ENCODE data around the gene GRPR.

GRPR gene

DNA sequence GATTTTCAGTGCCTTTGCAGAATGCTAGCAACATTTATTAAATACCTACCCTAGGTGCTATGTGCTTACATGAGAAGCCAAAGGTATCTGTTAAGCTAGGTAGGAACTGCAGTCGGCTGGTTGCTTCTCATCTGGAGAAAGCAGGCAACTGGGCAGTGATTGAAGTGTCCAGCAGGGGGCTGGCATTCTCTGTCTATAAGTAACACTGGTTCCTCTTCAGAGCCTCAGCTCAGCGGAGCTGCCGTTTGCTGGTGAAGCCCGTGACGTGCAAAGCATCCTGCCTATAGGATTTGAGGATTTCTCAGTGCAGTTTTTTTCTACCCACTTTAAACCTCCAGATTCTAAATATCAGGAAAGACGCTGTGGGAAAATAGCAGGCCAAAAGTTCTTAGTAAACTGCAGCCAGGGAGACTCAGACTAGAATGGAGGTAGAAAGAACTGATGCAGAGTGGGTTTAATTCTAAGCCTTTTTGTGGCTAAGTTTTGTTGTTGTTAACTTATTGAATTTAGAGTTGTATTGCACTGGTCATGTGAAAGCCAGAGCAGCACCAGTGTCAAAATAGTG is at the start of gene GRPR:
Gene GRPR (plus strand): TSS at position 344 of the 565 bp plus-strand sequence. CDS start 389 bp downstream, outside the sequence.
- DNase-seq = peak; percentile 52

DNA sequence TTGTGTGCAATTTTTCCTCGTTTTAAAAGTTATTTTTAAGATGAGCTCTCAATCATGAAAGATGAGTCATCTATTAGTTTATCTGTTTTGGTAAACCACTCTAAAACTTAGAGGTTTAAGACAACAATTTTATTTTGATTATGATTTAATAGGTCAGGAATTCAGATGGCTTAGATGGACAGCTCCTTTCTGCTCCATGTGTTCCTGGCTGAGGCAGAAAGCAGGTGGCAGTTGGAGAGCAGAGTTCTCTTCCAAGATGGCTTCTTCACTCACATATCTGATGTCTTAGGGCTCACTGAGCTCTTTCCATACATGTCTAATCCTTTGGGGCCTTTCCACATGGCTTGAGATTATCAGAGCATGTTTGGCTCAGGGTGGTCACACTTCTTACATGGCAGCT is 48.3 kb upstream of the GRPR start:
- DNase-seq = no peak

DNA sequence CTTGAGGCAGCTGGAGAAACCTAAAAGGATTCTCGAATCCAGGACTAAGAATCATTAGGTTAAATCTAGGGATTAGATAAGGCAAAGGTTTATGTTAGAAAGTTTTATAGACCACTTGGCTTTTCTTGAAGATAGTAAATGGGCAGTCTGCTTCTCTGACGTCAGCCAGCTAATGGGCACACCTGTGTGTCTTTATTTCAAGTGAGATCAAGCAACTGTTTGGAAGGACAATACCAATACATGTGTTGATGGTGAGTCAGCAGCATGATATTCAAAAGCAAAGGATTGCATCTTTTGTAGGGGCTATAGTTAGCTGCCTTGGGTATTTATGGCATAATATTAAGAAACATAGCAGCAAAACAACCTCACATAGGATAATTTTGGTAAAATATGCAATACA is 46.5 kb upstream of the GRPR start:
- DNase-seq = no peak

DNA sequence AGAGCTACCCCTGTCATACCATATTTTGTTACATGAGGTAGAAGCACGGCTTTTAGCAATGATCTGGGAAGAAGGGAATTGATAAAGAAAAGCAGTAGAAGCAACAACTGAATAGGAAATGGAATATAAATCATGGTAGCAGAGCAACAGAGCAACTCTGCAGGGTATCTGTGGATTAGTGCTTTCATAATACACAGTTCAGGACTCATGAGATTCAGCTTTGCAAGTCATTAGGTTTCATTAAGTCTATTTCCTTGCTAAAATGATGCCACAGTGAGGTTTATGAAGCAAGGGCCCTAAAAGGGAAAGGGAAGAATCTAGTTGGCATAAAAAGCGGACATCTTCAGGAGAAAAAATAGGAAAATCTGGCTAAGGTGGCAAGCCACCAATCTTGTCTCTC is 45.6 kb upstream of the GRPR start:
- no peak for DNase-seq

DNA sequence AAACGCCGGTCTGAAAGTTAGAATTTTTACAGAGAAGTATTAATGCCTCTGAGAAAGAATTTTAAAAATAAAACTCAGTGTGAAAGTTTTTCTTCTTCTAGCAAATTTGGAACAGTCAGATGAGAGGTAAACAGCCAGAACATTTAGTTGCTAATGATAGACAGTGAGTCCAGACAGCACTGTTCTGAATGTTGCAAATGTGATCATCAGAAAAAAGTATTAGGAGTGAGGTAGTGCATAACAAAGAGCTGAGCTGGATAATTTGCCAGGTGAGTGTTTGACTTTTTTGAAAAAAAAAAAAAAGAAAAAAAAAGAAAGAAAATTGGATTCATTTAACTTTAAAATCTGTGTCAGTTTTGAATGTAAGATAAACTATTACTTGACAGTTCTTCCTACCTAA is 42.0 kb upstream of the GRPR start:
- no peak for DNase-seq

DNA sequence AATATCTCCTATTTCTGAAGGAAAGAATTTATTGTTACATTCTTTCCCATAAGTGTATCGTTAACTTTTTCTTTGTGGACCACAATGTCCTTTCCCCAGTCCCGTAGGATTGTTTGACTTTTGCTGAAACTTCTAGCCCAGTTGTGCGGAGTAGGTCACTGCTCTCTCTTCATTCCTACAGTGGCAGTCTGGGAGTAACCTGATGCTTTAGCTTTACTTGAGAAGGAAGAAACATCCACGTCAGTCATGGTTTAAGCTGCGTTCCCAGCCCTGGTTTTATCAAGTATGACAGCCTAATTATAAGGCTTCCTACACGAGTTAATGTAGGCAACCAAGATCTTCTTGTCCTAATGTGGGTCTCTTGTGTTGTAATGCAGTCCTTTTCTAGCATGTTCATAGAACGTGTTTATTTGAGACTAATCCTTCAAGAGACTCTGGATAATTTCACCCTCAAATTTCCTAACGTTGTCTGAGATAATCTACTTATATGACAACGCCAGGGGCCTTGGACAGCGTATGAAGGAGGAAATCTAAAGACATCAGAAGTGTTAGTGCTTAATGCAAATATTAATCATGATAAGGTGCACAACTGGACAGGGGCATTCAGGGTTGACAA is 40.8 kb upstream of the GRPR start:
- DNase-seq = no peak

DNA sequence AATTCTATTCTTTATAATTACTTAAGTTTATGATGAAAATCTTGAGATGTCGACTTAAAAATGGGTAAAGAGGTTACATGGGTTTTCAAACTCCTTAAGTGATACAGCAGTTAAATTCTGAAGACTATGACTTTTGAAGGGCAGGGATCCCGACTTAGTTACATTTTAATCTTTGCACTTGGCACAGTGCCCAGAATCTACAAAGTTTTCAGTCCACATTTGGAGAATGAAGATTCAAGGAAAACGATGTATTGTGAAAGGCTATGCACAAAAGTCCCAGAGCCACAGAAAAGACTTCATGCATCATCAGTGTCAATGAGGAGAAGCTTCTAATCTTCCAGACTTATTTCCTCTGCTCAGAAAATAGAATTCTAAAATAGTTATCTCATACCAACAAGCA is 36.3 kb upstream of the GRPR start:
- DNase-seq = no peak

DNA sequence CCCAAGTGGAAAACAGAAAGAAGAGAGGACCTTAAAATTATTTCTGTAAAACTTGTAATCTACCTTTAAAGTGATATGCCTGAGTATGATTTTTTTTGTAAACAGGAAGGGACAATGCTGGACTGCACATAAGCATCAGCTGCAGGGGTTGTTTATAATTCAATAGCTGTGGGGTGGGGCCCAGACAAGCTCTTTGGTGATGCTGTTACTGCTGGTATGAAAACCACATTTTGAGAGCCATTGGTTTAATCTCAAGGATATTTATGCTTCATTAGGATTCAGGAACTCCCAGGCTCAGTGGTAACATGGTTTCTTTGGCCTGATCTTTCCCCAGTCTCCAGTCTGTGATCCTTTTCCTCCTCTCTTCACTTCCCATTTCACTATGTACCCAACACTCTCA is 34.3 kb upstream of the GRPR start:
- DNase-seq = no peak

DNA sequence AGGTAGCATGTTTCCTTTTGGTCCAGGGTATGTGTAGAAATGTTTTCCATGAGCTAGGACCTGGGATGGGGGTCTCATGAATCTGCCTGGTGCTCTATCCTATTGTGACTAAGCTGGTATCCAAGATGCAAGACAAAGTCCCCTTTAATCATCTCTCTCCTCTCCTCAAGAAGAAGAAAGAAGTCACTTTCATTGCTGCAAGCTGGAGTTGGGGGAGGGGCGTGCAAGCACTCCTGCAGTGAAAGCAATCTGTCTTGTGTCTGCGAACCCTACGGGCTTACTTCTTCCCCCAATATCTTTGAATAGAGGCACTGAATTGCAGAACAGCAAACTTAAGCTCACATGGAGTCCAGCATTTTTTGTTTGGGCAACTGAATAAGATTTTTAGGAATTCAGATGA is 27.2 kb upstream of the GRPR start:
- DNase-seq = no peak

DNA sequence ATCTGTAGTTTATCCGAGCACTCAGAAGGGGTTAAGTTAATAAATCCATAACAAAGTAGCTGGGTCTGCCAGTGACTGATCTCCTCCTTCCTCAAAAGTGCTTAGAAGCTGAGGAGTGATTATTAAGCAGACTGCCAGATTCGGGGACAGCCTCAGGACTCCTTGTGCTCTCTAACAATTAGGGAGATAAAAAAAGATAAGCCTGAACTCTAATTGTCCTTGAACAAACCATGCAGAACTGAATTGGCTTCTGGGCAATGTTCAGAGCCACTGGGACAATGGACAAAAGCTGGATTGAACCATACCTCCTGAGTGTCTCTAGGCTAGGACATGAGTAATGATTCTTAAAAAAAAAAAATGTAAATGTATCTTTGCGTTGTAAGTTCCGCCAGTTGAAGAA is 22.7 kb upstream of the GRPR start:
- DNase-seq = no peak

DNA sequence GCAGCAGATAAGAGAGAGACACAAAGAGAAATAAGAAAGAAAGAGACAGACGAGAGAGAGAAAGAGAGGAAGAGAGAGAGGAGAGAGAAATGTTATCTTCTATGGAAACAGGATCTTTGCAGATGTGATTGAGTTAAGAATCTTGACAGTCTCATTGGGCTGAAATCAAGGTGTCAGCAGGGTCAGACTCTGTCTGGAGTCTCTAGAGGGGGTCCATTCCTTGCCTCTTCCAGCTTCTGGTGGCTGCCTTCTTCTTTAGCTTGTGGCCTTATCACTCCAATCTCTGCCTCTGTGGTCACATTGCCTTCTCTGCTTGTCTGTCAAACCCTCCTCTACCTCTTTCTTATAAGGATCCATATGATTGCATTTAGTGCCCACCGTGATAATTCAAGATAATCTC is 21.8 kb upstream of the GRPR start:
- no peak for DNase-seq

DNA sequence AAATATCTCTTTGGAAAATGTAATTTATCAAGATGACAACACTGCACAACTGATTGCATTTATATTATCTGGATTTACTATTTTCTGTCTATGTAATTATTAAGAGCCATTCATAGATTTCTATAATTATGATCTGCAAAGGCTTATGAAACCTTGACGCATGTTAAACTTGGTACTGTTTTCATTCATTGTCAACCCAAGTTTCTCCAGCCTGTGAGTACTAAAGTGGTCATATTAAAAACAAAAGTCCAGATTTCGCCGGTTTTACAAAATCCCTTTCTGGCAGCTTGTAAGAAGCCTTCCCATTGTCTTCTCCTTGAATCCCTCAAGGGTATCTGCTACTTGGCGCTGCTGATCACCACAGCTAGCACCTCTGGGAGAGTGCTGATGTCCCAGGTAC is 19.7 kb upstream of the GRPR start:
- no peak for DNase-seq

DNA sequence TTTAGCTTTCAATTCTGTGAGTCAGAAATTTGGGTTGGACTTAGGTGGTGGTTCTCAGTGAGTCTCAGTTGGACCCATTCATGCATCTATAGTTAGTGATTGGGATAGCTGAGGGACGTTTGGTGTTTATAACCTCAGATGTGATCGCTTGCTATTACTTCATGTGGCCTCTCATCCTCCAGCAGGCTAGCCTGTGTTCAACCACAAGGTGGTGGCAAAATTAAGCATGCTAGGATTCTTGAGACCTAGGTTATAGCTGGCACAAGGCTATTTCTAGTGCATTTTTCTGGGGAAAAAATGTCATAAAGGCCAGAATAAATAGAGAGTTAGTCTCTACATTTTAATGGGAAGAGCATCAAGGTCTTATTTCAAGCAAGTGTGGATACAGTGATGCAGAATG is 10.9 kb upstream of the GRPR start:
- DNase-seq = no peak

DNA sequence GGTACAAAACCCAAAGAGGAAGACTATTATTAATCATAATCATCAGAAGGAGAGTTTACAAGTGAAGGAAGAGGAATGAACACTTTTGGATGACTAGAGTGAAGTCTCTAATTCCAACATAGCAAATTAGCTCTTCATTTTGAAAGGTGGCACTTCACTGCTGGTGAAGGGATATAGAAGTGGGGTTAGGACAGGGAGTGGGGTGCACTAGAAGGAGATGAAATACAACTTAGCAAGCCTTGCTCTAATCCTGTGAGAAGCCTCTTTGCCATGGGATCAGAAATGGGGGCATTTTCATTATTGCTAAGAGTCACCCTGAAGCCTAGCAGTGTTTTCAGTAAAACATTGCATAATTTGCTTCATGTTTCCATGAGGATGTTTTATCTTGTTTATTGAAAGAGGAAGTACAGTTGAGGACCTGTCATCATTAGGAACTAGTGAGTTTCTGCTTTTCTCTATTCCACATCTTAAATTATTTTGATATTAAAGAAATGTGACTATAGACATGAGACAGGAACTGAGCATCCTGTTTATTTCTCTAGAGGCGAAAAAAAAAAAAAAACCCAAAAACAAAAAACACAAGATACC is 9.3 kb upstream of the GRPR start:
- no peak for DNase-seq

DNA sequence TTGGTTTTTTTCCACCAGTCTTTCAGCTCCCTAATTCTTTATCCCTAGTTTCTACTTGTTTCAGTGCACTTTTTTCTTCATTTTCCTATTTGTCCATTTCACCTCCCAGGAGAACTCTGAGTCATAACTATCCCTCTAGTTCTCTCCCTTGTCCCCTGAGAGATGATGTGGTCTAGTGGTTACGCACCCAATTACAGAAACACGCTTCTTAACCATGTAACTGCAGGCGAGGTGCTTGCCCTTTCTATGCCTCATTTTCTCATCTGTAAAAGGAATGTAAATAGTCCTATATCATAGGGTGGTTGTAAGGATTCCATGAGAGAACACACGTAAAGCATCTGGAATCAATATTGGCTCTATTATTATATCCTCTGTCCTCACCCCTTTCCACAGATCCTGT is 8.8 kb upstream of the GRPR start:
- DNase-seq = no peak

DNA sequence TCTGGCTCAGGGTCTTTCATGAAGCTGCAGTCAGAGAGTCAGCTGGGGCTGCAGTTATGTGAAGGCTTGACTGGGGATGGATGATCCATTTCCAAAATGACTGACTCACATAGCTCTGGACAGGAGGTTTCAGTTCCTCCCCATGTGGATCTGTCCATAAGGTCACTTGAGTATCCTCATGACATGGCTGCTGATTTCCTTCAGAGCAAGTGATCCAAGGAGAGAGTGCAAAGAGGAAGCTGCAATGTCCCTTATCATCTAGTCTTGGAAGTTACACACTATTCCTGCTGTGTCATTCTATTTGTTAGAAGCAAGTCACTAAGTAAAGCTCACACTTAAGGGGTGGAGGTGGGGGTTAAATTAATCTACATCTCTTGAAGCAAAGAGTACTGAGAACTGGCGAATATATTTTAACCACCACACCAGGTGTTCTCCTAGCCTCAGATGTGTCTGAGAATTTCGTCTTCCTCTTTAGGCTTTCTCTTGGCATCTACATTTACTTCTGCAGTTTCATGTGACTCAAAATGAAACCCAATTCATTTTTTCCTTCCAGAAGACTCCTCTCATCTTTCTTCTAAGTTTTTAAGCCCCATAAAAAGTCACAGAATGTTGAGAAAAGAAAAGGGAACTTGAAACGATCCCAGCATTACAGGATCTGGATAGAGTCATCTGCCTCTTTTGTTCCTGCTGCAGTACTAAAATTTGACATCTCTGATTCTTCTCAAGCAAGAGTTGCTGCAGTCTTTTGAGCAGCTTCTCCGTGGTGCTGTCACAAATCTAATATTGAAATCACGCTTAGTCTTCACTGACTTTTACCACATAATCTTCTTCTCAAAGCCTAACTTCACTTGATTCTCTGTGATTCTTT is 3.8 kb upstream of the GRPR start:
- DNase-seq = no peak

DNA sequence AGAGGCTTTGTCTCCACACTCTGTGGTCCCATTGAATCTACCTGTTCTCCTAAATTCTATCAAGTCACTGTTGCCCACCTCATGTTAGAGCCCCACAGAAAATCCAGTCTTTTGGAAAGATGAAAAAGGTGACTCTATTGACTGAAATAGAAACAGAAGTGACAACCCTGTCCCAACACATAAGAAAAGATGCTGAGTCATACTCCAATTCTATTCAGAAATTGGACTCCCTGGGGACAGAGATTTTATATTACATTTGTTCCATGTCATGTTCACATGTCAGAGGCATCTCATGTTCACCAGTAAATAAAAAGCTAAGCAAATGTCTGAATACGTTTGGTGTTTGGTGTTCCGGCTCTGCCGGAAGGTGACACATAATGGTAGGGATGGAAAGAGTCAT is 2.9 kb upstream of the GRPR start:
- no peak for DNase-seq

DNA sequence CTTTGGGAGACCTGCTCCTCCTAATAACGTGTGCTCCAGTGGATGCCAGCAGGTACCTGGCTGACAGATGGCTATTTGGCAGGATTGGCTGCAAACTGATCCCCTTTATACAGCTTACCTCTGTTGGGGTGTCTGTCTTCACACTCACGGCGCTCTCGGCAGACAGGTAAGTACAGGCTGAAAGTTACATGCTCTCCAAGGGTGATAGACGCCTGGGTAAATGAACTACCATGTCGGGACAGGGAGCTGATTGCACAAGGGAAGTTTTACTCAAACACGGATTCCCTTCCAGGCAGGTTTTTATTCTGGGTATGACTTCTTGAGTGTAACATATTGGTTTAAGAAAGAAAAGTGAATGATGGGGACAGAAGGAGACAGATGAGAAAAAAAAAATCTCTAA is 836 bp downstream of the GRPR start:
- no peak for DNase-seq

DNA sequence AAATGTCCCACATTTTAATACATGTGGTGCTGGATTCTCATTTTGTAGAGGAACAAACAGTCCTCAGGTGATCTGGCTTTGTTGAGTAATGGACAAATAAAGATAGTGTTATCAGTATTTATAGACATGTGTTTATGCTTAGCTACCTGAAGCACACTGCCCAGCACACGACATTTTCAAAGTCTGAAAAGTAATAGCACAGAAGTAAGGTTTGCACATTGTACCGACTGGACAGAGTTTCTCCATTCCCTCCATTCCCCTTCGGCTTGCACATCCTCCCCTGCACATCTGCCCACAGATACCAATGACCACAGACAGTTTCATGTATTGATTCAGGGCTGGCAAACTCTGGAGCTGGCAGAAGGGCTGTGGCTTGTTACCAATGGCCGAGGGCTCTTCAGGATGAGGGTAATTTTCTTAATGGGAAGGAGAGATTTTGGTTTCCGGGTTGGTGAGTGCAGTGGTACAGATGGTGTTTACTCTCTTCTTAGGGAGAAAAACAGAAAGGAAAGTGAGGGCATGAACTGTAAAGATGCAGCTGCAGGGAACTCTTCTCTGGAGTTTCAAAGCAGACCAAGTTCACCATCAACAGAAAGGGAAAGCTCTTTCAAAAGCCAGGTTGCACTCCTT is 2.3 kb downstream of the GRPR start:
- no peak for DNase-seq

DNA sequence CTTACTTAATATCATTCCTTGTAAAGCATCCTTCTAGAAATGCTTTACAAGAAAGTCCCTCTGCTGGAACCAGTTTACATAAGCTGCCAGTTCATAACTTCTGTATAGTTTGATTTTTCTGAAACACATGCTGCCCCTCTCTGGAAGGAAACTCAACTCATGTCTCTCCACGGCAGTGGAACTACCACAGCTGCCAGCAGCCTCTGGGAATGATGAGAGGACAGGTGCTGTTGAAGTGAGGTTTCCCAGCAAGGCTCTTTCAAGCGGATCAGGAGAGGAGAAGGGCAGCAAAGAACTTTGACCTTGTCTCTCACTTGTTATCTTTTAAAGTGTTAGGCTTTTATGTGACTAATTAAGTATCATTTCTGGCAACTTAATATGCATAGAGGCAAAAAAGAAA is 7.3 kb downstream of the GRPR start:
- DNase-seq = no peak

DNA sequence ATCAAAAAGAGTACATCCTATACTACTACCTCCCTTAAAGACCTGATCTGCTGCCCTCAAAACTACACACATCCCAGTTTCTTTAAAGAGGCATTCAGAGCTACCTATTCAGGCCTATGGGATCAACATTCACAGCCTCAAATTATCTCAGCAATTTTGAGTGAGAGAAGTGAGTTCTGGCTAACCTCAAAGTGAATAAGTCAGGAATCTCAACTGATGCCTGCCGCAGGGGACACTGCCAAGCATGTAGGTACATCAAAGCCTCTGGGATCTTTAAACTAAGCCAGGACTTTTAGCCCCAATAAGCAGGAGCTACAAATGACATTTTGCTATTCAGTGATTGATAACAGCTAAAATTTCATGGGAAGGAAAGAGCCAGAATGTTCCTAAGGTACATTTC is 11.6 kb downstream of the GRPR start:
- DNase-seq = no peak

DNA sequence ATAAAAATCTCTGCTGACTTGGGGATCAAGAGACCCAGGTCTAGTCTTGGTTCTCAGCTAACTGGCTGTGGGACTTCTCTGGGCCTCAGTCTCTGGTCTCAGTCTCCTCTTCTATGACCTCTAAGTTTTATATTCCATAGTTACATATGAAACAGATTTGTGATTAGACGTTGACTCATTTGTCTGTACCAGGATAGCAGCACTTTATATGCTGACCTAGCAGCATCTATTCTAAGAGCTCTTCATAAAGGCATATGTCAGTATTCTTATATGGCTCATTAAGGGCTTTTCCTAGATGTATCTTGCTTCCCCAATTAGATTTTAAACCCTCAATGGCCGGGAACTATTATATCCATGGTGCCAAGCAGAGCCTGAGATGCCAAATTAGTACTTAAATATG is 12.7 kb downstream of the GRPR start:
- DNase-seq = no peak

DNA sequence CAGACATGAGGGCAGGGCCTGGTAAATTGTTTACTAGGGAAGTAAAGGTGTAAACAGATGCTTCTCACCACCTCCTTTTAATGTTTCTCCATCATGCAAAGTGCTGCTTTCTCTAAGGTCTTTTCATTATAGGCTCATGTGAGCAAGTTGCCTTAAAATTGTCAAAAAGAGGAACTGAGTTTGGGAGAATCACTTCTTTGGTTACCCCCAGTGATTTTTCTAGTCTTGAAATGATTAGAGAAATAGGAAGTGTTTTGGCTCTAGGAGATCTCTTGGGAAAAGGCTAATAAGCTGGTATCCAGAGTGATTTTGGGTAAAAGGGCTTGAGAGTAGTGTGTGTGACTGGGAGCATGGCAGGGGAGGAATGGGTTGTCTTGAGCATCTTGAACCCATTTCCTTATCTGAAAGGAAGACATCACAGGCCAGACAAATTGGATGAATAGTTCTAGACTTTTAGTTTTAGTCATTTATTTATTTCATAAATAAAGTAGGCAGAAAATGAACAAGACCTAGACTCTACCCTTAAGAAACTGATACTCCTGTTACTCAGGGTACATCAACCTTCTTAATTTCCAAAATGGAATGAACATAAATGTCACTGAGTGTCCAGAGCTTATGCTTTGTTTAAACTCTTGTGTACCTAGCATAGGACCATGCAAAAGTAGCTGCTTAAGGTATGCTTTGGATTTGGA is 14.2 kb downstream of the GRPR start:
- DNase-seq = no peak
